Cardiac muscle cell (in vitro differentiated cells and primary cell): Measurements from ENCODE around the gene CDON. TPM values are rescaled to one million over a fixed set of nuclear protein-coding genes. Genes with fewer than 3 reads are reported as not detected.

Source experiments
- polyA plus RNA-seq: library from polyadenylated mRNA; unstranded; fragments of >200 nt; fragmentation: Nextera tagmentation; extraction: Ambion mirVana; gene quantifications from 2 replicates; pipeline ENCODE4 v1.2.1, GENCODE V29; 2016
- total RNA-seq: library from RNA; depleted of rRNA; stranded (reverse); fragments of >200 nt; gene quantifications from 2 replicates; pipeline ENCODE4 v1.2.3, GENCODE V29; 2016

CDON gene
- total and polyA plus RNA-seq, 2 experiments from 2014 or later, result 5.7 to 17.3 TPM

Other genes starting within 250 kb of the CDON start
- gene PATE4, start 229.6 kb downstream of the CDON start, total RNA-seq, result not detected in 2 replicates
- not detected in 2 replicates for gene PATE4, start 229.6 kb downstream of the CDON start, polyA plus RNA-seq
- 2.2 and 3.3 TPM in 2 replicates for gene HYLS1, start 175.2 kb downstream of the CDON start, total RNA-seq
- 4.8 and 5.3 TPM in 2 replicates for gene HYLS1, start 175.2 kb downstream of the CDON start, polyA plus RNA-seq
- gene PUS3, start 159.7 kb downstream of the CDON start, total RNA-seq, result 10.1 and 11.4 TPM in 2 replicates
- 13.0 and 15.2 TPM in 2 replicates for gene PUS3, start 159.7 kb downstream of the CDON start, polyA plus RNA-seq
- gene DDX25, start 158.4 kb downstream of the CDON start, total RNA-seq, result 4.9 and 7.5 TPM in 2 replicates
- 6.1 and 18.9 TPM in 2 replicates for gene DDX25, start 158.4 kb downstream of the CDON start, polyA plus RNA-seq
- not detected in 2 replicates for gene VSIG10L2, start 116.8 kb downstream of the CDON start, total RNA-seq
- gene VSIG10L2, start 116.8 kb downstream of the CDON start, polyA plus RNA-seq, result not detected in 2 replicates
- 21.0 and 36.5 TPM in 2 replicates for gene RPUSD4, start 148.8 kb upstream of the CDON start, total RNA-seq
- gene RPUSD4, start 148.8 kb upstream of the CDON start, polyA plus RNA-seq, result 15.2 and 21.2 TPM in 2 replicates
- gene FAM118B, start 148.9 kb upstream of the CDON start, total RNA-seq, result 13.7 and 22.7 TPM in 2 replicates
- 29.4 and 33.9 TPM in 2 replicates for gene FAM118B, start 148.9 kb upstream of the CDON start, polyA plus RNA-seq
- 42.9 and 60.2 TPM in 2 replicates for gene SRPRA, start 206.0 kb upstream of the CDON start, total RNA-seq
- 62.1 and 76.6 TPM in 2 replicates for gene SRPRA, start 206.0 kb upstream of the CDON start, polyA plus RNA-seq
- 38.5 and 38.7 TPM in 2 replicates for gene FOXRED1, start 206.3 kb upstream of the CDON start, total RNA-seq
- gene FOXRED1, start 206.3 kb upstream of the CDON start, polyA plus RNA-seq, result 59.3 and 68.5 TPM in 2 replicates
- gene TIRAP, start 220.2 kb upstream of the CDON start, total RNA-seq, result 4.2 and 6.7 TPM in 2 replicates
- 2.4 and 4.9 TPM in 2 replicates for gene TIRAP, start 220.2 kb upstream of the CDON start, polyA plus RNA-seq
- gene DCPS, start 241.2 kb upstream of the CDON start, total RNA-seq, result 13.1 and 16.5 TPM in 2 replicates
- gene DCPS, start 241.2 kb upstream of the CDON start, polyA plus RNA-seq, result 27.0 and 27.4 TPM in 2 replicates